Liver (tissue), 3 donors: ENCODE results near the gene MRPL49.

Source experiments
- CTCF ChIP-seq: fragments of 150-350 bp; IDR thresholded peaks from 2 replicates; pipeline ENCODE4 v1.5.1; 2017; ENCODE audit warnings: improper control_type of control experiment, low read depth, low read length; ENCODE audit not compliant: missing input control
- EGR1 ChIP-seq, 2 donors: IDR thresholded peaks; 2 replicates each; pipeline ENCODE4 v1.6.1; 2016 to 2018; ENCODE audit warnings: antibody characterized with exemption in 2 of 2, low read depth in 2 of 2
- TAF1 ChIP-seq: conservative IDR thresholded peaks from 2 replicates; pipeline ENCODE4 v1.6.1; 2016; ENCODE audit warnings: antibody characterized with exemption, mild to moderate bottlenecking
- donor health status: healthy.
- donor health status: healthy.

DNA sequence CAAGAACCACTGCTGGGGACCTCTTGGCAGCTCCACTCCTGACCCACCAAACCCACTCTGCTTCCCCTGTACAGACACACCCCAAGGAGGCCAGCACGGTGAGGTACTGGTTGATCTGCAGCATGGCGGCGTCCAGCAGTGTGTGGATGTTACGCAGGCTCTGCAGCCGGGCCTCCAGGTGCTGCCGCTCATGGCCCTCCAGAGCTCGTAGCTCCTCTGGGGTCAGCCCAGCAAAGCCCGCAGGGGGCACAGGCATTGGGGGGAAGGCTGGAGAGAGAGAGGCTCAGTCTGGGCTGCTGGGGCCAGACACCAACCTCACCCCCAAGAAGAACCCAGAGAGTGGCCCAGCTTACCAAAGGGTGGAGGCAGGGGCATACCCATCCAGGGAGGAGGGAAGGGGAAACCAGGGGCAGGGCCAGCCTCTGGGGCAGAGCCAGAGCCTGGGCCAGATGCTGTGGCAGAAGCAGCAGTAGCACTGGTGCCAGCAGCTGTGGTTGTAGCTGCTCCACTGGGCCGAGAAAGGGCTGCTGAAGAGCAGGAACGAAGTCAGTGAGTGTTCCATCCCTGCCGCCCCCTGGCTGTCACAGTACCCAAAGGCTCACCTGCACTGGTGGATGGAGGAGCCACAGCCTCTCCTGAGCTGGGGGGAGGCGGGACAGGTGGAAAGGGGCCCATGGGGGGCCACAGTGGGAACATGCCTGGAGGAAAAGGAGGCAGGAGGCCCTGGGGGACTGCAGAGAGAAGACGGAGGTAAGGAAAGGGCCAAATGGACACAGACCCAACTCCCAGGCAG, 7.7 kb downstream of the MRPL49 start:
- no peak for TF ChIP-seq EGR1 (IDR thresholded peaks at IDR 0.05; ENCODE audit: low read depth in 2 of 2)
- no peak for TF ChIP-seq CTCF
- no peak for TF ChIP-seq TAF1
